ENCODE measurements around the gene SLC35F2.
"Not testable (repeated sequence)": the region's sequence is repeated elsewhere in the genome, so short reads cannot be mapped to it uniquely, and the experiment has no call there.

Gene SLC35F2

GRCh38 chr11:107842412-107843100 is 16.0 kb downstream of the SLC35F2 start:
- no peak for DNase-seq

GRCh38 chr11:107840129-107840484 is 18.5 kb downstream of the SLC35F2 start:
- no peak for DNase-seq

- DNase-seq: no peak
These were observed 21.7 kb downstream of the SLC35F2 start for GRCh38 chr11:107836851-107837250.

DNA sequence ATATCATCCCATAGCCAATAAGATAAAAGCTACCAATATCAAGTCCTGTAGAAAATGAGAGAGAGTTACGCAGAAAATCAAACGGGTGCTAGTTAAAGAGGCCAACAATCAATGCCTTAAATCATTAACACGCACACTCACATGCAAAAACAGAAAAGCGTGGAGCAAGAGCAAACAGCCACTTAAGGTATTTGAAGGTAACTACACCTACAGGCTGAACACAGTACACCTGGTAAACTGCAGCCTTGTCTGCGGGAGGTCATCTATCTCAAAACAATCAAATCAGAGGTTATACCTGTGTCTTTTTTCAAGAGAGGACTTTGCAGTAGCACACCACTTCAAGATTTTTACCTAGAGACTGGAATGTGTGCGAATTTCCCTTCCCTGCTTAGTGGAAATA is 23.6 kb downstream of the SLC35F2 start:
- DNase-seq: no peak

GRCh38 chr11:107833926-107834325 is 24.7 kb downstream of the SLC35F2 start:
- not testable (repeated sequence) for DNase-seq

DNA sequence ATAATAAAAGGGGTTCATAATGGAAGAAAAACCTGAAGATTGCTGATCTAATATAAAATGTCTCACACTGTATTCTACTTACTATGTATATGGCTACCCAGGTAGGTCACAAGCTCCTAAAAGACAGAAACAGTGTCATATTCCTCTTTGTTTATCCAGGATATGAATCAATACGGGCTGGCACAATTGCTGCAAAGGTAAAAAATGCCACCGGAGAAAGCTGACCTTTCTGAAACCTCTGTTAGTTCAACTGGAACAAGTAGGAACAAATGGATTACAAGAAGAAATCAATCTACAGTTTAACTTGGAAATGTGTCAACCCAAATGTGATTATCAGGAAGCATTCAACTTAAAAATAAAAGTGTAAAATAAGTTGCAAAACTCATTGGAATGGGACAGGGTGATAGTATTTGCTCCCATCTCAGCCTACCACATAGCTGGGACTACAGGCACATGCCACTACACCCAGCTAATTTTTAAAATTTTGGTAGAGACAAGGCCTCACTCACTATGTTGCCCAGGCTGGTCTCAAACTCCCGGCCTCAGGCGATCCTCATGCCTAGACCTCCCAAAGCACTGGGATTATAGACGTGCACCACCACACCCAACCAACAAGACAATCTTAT is 27.6 kb downstream of the SLC35F2 start:
- no peak for DNase-seq

- DNase-seq: no peak
These were observed 31.5 kb downstream of the SLC35F2 start for GRCh38 chr11:107827041-107827440.

DNA sequence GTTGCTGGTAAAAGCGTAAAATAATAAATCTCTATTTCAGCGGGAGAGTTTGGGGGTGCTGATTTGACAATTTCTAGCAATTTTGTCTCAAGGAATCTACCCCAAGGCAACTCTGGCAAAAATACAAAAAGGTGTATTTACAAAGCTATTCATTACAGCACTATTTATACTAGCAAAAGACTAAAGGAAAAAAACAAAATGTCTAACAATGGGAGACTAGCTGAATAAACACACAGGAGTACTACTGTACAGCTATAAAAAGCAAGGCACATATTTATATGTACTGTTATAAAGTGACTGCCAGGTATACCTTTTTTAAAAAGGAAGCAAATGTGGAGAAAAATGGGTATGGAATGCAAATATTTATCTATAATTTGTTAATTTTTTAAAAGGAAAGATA is 32.7 kb downstream of the SLC35F2 start:
- no peak for DNase-seq

- DNase-seq: peak; percentile 55
These were observed 33.8 kb downstream of the SLC35F2 start for GRCh38 chr11:107824668-107825369.

- peak; percentile 68 for DNase-seq
These were observed 37.2 kb downstream of the SLC35F2 start for GRCh38 chr11:107821199-107821927.

- DNase-seq: peak; percentile 35
These were observed 39.1 kb downstream of the SLC35F2 start for GRCh38 chr11:107819361-107820014.

DNA sequence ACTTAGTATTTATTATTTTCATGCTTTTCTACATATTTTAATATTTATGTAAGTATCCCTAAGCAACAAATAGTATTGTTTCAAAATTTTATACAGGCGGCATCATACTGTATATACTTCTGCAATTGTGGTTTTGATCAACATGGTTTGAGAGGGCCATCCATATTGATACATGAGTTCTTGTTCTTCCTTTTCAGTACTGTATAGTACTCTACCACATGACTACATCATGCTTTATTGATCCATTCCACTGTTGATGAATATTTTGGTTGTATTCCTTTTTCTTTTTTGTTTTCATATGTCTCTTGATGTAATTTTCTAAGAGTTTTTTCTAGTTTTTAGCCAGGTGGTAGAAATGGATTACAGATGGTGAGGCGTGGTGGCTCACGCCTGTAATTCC is 40.1 kb downstream of the SLC35F2 start:
- DNase-seq: no peak

DNA sequence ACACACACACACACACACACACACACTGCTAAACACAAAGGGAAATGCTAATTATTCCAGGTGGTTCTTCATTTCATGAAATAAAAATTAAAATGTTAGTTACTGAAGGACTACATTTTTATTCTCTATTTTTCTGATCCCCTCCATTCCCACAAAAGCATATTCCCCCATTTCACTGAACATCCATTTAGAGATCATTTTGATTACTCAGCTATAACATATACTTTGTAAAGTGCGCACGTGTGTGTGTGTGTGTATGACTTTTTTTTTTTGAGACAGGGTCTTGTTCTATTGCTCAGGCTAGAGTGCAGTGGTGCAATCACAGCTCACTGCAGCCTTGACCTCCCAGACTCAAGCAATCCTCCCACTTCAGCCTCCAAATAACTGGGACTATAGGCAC is 42.6 kb downstream of the SLC35F2 start:
- DNase-seq: no peak

- DNase-seq: no peak
These were observed 47.7 kb downstream of the SLC35F2 start for GRCh38 chr11:107810875-107811274.

GRCh38 chr11:107808521-107808920 is 50.1 kb downstream of the SLC35F2 start:
- DNase-seq: no peak

GRCh38 chr11:107804971-107805370 is 53.6 kb downstream of the SLC35F2 start:
- no peak for DNase-seq

- DNase-seq: no peak
These were observed 54.4 kb downstream of the SLC35F2 start for GRCh38 chr11:107804211-107804610.

DNA sequence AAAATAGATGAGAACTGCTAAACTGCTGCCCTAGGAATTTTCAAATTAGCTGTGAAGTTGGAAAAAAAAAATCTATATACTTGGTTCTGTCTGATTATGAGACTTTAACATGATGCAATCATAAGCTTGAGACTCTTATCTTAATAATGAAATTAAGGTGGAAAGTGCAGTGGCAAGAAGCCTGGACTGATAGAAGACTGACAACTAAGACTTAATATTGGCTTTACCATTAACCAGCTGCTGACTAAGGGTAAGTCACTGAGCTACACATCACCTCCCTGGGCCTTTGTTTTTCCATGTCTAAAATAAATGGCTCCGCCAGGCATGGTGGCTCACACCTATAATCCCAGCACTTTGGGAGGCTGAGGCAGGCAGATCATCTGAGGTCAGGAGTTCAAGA is 56.9 kb downstream of the SLC35F2 start:
- no peak for DNase-seq

GRCh38 chr11:107799218-107799859 is 59.2 kb downstream of the SLC35F2 start:
- peak; percentile 69 for DNase-seq

GRCh38 chr11:107792049-107792443 is 66.5 kb downstream of the SLC35F2 start:
- no peak for DNase-seq

- DNase-seq: no peak
These were observed 67.1 kb downstream of the SLC35F2 start for GRCh38 chr11:107791343-107792048.

GRCh38 chr11:107789767-107790166 is 68.8 kb downstream of the SLC35F2 start:
- no peak for DNase-seq
